ENCODE measurements around the gene KDM6A.
"Not testable (repeated sequence)": the region's sequence is repeated elsewhere in the genome, so short reads cannot be mapped to it uniquely, and the experiment has no call there.

Gene KDM6A

GRCh38 chrX:44889824-44890223 lies 16.8 kb downstream of the KDM6A start:
- no peak for DNase-seq (ENCODE audit: low read depth in 2 of 2)

- DNase-seq (ENCODE audit: low read depth in 2 of 2), result no peak
These were observed 17.3 kb downstream of the KDM6A start for GRCh38 chrX:44890247-44890646.

GRCh38 chrX:44890687-44891086 lies 17.7 kb downstream of the KDM6A start:
- not testable (repeated sequence) for DNase-seq (ENCODE audit: low read depth in 2 of 2)

GRCh38 chrX:44891642-44892041 lies 18.7 kb downstream of the KDM6A start:
- no peak for DNase-seq (ENCODE audit: low read depth in 2 of 2)

GRCh38 chrX:44896876-44897186 lies 23.8 kb downstream of the KDM6A start:
- DNase-seq (ENCODE audit: low read depth in 2 of 2), result no peak

- no peak for DNase-seq (ENCODE audit: low read depth in 2 of 2)
These were observed 24.6 kb downstream of the KDM6A start for GRCh38 chrX:44897539-44897938.

GRCh38 chrX:44898411-44899221 lies 25.6 kb downstream of the KDM6A start:
- no peak for DNase-seq (ENCODE audit: low read depth in 2 of 2)

- DNase-seq (ENCODE audit: low read depth in 2 of 2), result no peak
These were observed 27.0 kb downstream of the KDM6A start for GRCh38 chrX:44899946-44900345.

GRCh38 chrX:44903107-44903506 lies 30.1 kb downstream of the KDM6A start:
- DNase-seq (ENCODE audit: low read depth in 2 of 2), result no peak

- DNase-seq (ENCODE audit: low read depth in 2 of 2), result no peak
These were observed 31.0 kb downstream of the KDM6A start for GRCh38 chrX:44903830-44904530.

- no peak for DNase-seq (ENCODE audit: low read depth in 2 of 2)
These were observed 31.6 kb downstream of the KDM6A start for GRCh38 chrX:44904542-44905115.

GRCh38 chrX:44906041-44906440 lies 33.1 kb downstream of the KDM6A start:
- DNase-seq (ENCODE audit: low read depth in 2 of 2), result no peak

GRCh38 chrX:44906542-44906941 lies 33.6 kb downstream of the KDM6A start:
- no peak for DNase-seq (ENCODE audit: low read depth in 2 of 2)

- DNase-seq (ENCODE audit: low read depth in 2 of 2), result no peak
These were observed 35.2 kb downstream of the KDM6A start for GRCh38 chrX:44908153-44908552.

- DNase-seq (ENCODE audit: low read depth in 2 of 2), result no peak
These were observed 35.8 kb downstream of the KDM6A start for GRCh38 chrX:44908827-44909226.

- not testable (repeated sequence) for DNase-seq (ENCODE audit: low read depth in 2 of 2)
These were observed 37.5 kb downstream of the KDM6A start for GRCh38 chrX:44910508-44910907.

GRCh38 chrX:44911074-44911600 lies 38.1 kb downstream of the KDM6A start:
- DNase-seq (ENCODE audit: low read depth in 2 of 2), result not testable (repeated sequence)

- DNase-seq (ENCODE audit: low read depth in 2 of 2), result no peak
These were observed 40.9 kb downstream of the KDM6A start for GRCh38 chrX:44913656-44914531.

GRCh38 chrX:44914532-44915198 lies 41.7 kb downstream of the KDM6A start:
- no peak for DNase-seq (ENCODE audit: low read depth in 2 of 2)

- DNase-seq (ENCODE audit: low read depth in 2 of 2), result no peak
These were observed 42.4 kb downstream of the KDM6A start for GRCh38 chrX:44915361-44915868.

GRCh38 chrX:44918722-44919121 lies 45.7 kb downstream of the KDM6A start:
- DNase-seq (ENCODE audit: low read depth in 2 of 2), result no peak

Measured in stimulated activated CD4-positive, alpha-beta T cell treated with anti-CD3 and anti-CD28 coated beads, Interleukin-4, amount 100 ng/mL, for 48 hours (primary cell).